MCF 10A (cell line): ENCODE data around the gene NOG. TPM values are rescaled to one million over a fixed set of nuclear protein-coding genes. Genes with fewer than 3 reads are reported as not detected.

Source experiments
- BruUV-seq: library from RNA; stranded (reverse); fragments of 400-500 nt; replicated peaks from 2 replicates; lab custom pipeline; 2021; lab: Mats Ljungman, UMichigan
- CTCF ChIA-PET: fragments of 300-600 bp; sonication (Branson Sonifier 250); formaldehyde crosslinking; extraction: SDS; loops from one replicate; lab custom pipeline; 2021; ENCODE audit warnings: antibody characterized with exemption, inconsistent platforms; lab: Yijun Ruan, JAX
- POLR2A ChIA-PET: fragments of 300-600, 350-650 bp; sonication (Branson Sonifier 250); formaldehyde crosslinking; extraction: SDS; loops from one replicate; lab custom pipeline; 2020; ENCODE audit warnings: antibody characterized with exemption, inconsistent platforms; lab: Yijun Ruan, JAX
- DNase-seq: peaks from one replicate; pipeline ENCODE4 v3.0.0-alpha.2; 2018; ENCODE audit not compliant: unreplicated experiment
- H3K27ac Mint-ChIP-seq: one replicate; pipeline ENCODE4 v1.8.0; 2022; ENCODE audit warnings: mild to moderate bottlenecking, low read depth, mixed read lengths; ENCODE audit not compliant: unreplicated experiment
- H3K27me3 Mint-ChIP-seq: one replicate; pipeline ENCODE4 v1.8.0; 2022; ENCODE audit warnings: mixed read lengths; ENCODE audit not compliant: insufficient read depth, unreplicated experiment
- H3K36me3 Mint-ChIP-seq: one replicate; pipeline ENCODE4 v1.8.0; 2022; ENCODE audit warnings: mild to moderate bottlenecking, moderate library complexity, mixed read lengths; ENCODE audit not compliant: insufficient read depth, unreplicated experiment
- H3K4me1 Mint-ChIP-seq: one replicate; pipeline ENCODE4 v1.8.0; 2022; ENCODE audit warnings: mixed read lengths; ENCODE audit not compliant: insufficient read depth, unreplicated experiment
- H3K4me3 Mint-ChIP-seq: one replicate; pipeline ENCODE4 v1.8.0; 2022; ENCODE audit warnings: mild to moderate bottlenecking, moderate library complexity, mixed read lengths; ENCODE audit not compliant: unreplicated experiment
- H3K9me3 Mint-ChIP-seq: one replicate; pipeline ENCODE4 v1.8.0; 2022; ENCODE audit warnings: mixed read lengths; ENCODE audit not compliant: unreplicated experiment
- CTCF ChIP-seq: fragments of 200-600 bp; IDR thresholded peaks from one replicate; pipeline ENCODE4 v1.8.0; 2022; ENCODE audit warnings: antibody characterized with exemption, mild to moderate bottlenecking; ENCODE audit not compliant: unreplicated experiment
- intact Hi-C: fragments of 100-400 bp; cut with micrococcal nuclease; formaldehyde crosslinking; loops from 2 replicates; pipeline ENCODE4 v1.14.1; 2022
- total RNA-seq: library from RNA; stranded (reverse); gene quantifications from 2 replicates; pipeline ENCODE4 v1.2.3, GENCODE V29; 2022

Gene NOG
- total RNA-seq, 1 experiment from 2014 or later, result 1.1 TPM

GRCh38 chr17:56596691-56597494, 3.4 kb downstream of the NOG start:
- H3K4me1 Mint-ChIP-seq, result no peaks in the 10 kb centered on the region
- no peaks in the 10 kb centered on the region for H3K36me3 Mint-ChIP-seq
- ChIA-PET CTCF (interaction anchor here (0.8 to 12.8 kb wide), 4 partner anchors 39 to 184 kb away, joined by 4 to 275 read pairs (median 4); no protein-coding TSS in a partner anchor), POLR2A (no interaction called here)
- peak overlapping the region; percentile 61 for H3K4me3 Mint-ChIP-seq
- TF ChIP-seq CTCF, result no peak
- BruUV-seq, result no TSS peak
- no peaks in the 10 kb centered on the region for H3K27me3 Mint-ChIP-seq
- no peak overlapping the region for H3K27ac Mint-ChIP-seq
- DNase-seq, result no peak
- no peaks in the 10 kb centered on the region for H3K9me3 Mint-ChIP-seq
- intact Hi-C loops, result loop anchor here (10.0 kb wide), 1 partner anchor 348 kb away; no protein-coding TSS in a partner anchor

GRCh38 chr17:56597495-56597990, 4.0 kb downstream of the NOG start:
- Mint-ChIP-seq H3K4me3 (no peak overlapping the region), H3K27ac (no peak overlapping the region), H3K4me1 (no peaks in the 10 kb centered on the region), H3K27me3 (no peaks in the 10 kb centered on the region), H3K36me3 (no peaks in the 10 kb centered on the region), H3K9me3 (no peaks in the 10 kb centered on the region)
- intact Hi-C loops, result loop anchor here (10.0 kb wide), 1 partner anchor 347 kb away; no protein-coding TSS in a partner anchor
- no TSS peak for BruUV-seq
- no peak for TF ChIP-seq CTCF
- POLR2A ChIA-PET, result no interaction called here
- CTCF ChIA-PET, result interaction anchor here (0.9 to 12.8 kb wide), 3 partner anchors 39 to 183 kb away, joined by 4 to 275 read pairs (median 5); no protein-coding TSS in a partner anchor
- no peak for DNase-seq

- no peaks in the 10 kb centered on the region for H3K9me3 Mint-ChIP-seq
- no peak for DNase-seq
These were observed 5.0 kb downstream of the NOG start for GRCh38 chr17:56598466-56598865.

More at GRCh38 chr17:56598466-56598865, 5.0 kb downstream of the NOG start:
- H3K36me3 Mint-ChIP-seq, result no peaks in the 10 kb centered on the region
- ChIA-PET POLR2A (no interaction called here), CTCF (interaction anchor here (1.1 to 12.8 kb wide), 2 partner anchors 82 to 120 kb away, joined by 3 to 275 read pairs; no protein-coding TSS in a partner anchor)
- H3K27ac Mint-ChIP-seq, result no peak overlapping the region
- intact Hi-C loops, result loop anchor here (10.0 kb wide), 1 partner anchor 346 kb away; no protein-coding TSS in a partner anchor
- no peak overlapping the region for H3K4me3 Mint-ChIP-seq
- no peaks in the 10 kb centered on the region for H3K4me1 Mint-ChIP-seq
- no TSS peak for BruUV-seq
- TF ChIP-seq CTCF, result no peak
- H3K27me3 Mint-ChIP-seq, result no peaks in the 10 kb centered on the region
